SK-N-SH treated with all-trans-retinoic acid at 6 μM for 48 hours (cell line): ENCODE measurements around the gene TGM3.

ENCODE experiments used
- ARNTL ChIP-seq: fragments of 450-650 bp; formaldehyde crosslinking; IDR thresholded peaks from 2 replicates; pipeline ENCODE4 v1.5.0; 2020; ENCODE audit warnings: low read depth, mild to moderate bottlenecking, moderate library complexity, borderline replicate concordance
- BACH2 ChIP-seq: fragments of 250-450 bp; sonication (Bioruptor Pico); IDR thresholded peaks from 2 replicates; pipeline ENCODE4 v1.9.0; 2021; ENCODE audit warnings: mild to moderate bottlenecking, borderline replicate concordance
- CREB5 ChIP-seq: fragments of 250-450 bp; sonication (Bioruptor Pico); IDR thresholded peaks from 2 replicates; pipeline ENCODE4 v1.5.1; 2020; ENCODE audit warnings: low read depth, mild to moderate bottlenecking, moderate library complexity
- CSRNP3 ChIP-seq: fragments of 250-450 bp; sonication (Bioruptor Pico); IDR thresholded peaks from 2 replicates; pipeline ENCODE4 v1.5.1; 2021; ENCODE audit warnings: mild to moderate bottlenecking, moderate library complexity
- ESRRG ChIP-seq: fragments of 250-450 bp; sonication (Bioruptor Pico); IDR thresholded peaks from 2 replicates; pipeline ENCODE4 v1.6.1; 2021; ENCODE audit warnings: mild to moderate bottlenecking
- PATZ1 ChIP-seq: fragments of 250-450 bp; sonication (Bioruptor Pico); IDR thresholded peaks from 2 replicates; pipeline ENCODE4 v1.8.0; 2020; ENCODE audit warnings: mild to moderate bottlenecking, moderate library complexity, borderline replicate concordance
- RARB ChIP-seq: fragments of 250-450 bp; sonication (Bioruptor Pico); IDR thresholded peaks from 2 replicates; pipeline ENCODE4 v1.8.0; 2021; ENCODE audit warnings: mild to moderate bottlenecking, moderate library complexity
- SNAI2 ChIP-seq: fragments of 250-450 bp; sonication (Bioruptor Pico); IDR thresholded peaks from 2 replicates; pipeline ENCODE4 v1.5.0; 2020; ENCODE audit warnings: mild to moderate bottlenecking, moderate library complexity
- TSHZ2 ChIP-seq: fragments of 250-450 bp; sonication (Bioruptor Pico); IDR thresholded peaks from 2 replicates; pipeline ENCODE4 v1.5.0; 2020; ENCODE audit warnings: mild to moderate bottlenecking, moderate library complexity
- ZFP3 ChIP-seq: fragments of 250-450 bp; sonication (Bioruptor Pico); IDR thresholded peaks from 2 replicates; pipeline ENCODE4 v1.5.0; 2020; ENCODE audit warnings: mild to moderate bottlenecking, moderate library complexity
- ZNF565 ChIP-seq: fragments of 450-650 bp; formaldehyde crosslinking; conservative IDR thresholded peaks from 2 replicates; pipeline ENCODE4 v1.5.0; 2020; ENCODE audit warnings: low read depth, mild to moderate bottlenecking, moderate library complexity
- ZNF8 ChIP-seq: fragments of 450-650 bp; formaldehyde crosslinking; IDR thresholded peaks from 2 replicates; pipeline ENCODE4 v1.5.0; 2020; ENCODE audit warnings: mild to moderate bottlenecking, moderate library complexity

GRCh38 chr20:2280082-2280481 is 15.7 kb upstream of the TGM3 start:
- no peak for TF ChIP-seq ARNTL (CRISPR knock-in tag)
- no peak for TF ChIP-seq PATZ1 (CRISPR knock-in tag)
- no peak for TF ChIP-seq TSHZ2
- no peak for TF ChIP-seq ZNF565 (CRISPR knock-in tag)
- no peak for TF ChIP-seq CSRNP3 (CRISPR knock-in tag)
- TF ChIP-seq ESRRG (CRISPR knock-in tag): no peak
- TF ChIP-seq ZFP3: no peak
- no peak for TF ChIP-seq RARB
- no peak for TF ChIP-seq CREB5
- TF ChIP-seq ZNF8: no peak
- no peak for TF ChIP-seq SNAI2 (CRISPR knock-in tag)
- TF ChIP-seq BACH2: no peak
